Keratinocyte (primary cell): Measurements from ENCODE around the gene GALNT13.

Experiments used
- EZH2 ChIP-seq: IDR thresholded peaks from one replicate; pipeline ENCODE4 v1.6.1; 2012; ENCODE audit warnings: inconsistent platforms, mild to moderate bottlenecking, low read length, moderate library complexity
- TF ChIP-seq, protein P1 (sequence below), 3 experiments: IDR thresholded peaks in 1 of 3; conservative IDR thresholded peaks in 1 of 3; optimal IDR thresholded peaks in 1 of 3; 2 replicates in 2 of 3; 3 replicates in 1 of 3; pipeline versions ENCODE3 to v1.5.1; 2011; ENCODE audit warnings: low read length in 3 of 3, mild to moderate bottlenecking in 3 of 3, moderate library complexity in 2 of 3, control low read depth in 1 of 3, inconsistent platforms in 1 of 3; ENCODE audit not compliant: insufficient read depth in 2 of 3; ENCODE audit errors: extremely low read depth in 1 of 3

DNA sequence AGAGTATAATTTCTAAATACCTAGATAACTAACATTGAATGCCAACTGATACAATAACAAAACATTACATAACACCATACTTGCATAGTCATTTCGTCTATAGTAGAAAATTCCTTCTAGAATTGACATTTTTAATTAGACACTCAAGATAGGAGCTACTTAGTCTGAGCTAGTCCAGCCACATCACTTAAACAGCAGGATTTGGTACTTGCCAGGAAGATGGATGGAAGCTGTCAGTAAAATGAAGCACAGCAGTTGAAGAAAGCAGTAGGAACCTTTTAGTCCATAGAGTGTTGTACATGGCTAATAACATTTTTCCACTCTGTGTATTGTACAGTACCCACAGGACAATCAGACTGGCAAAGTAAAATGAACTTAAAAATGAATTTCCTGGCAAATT lies 372.0 kb downstream of the GALNT13 start:
- TF ChIP-seq, protein P1, sequence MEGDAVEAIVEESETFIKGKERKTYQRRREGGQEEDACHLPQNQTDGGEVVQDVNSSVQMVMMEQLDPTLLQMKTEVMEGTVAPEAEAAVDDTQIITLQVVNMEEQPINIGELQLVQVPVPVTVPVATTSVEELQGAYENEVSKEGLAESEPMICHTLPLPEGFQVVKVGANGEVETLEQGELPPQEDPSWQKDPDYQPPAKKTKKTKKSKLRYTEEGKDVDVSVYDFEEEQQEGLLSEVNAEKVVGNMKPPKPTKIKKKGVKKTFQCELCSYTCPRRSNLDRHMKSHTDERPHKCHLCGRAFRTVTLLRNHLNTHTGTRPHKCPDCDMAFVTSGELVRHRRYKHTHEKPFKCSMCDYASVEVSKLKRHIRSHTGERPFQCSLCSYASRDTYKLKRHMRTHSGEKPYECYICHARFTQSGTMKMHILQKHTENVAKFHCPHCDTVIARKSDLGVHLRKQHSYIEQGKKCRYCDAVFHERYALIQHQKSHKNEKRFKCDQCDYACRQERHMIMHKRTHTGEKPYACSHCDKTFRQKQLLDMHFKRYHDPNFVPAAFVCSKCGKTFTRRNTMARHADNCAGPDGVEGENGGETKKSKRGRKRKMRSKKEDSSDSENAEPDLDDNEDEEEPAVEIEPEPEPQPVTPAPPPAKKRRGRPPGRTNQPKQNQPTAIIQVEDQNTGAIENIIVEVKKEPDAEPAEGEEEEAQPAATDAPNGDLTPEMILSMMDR (optimal IDR thresholded peaks at IDR 0.05 in 1 of 3, IDR thresholded peaks at IDR 0.05 in 1 of 3, conservative IDR thresholded peaks at IDR 0.05 in 1 of 3; ENCODE audit: extremely low read depth in 1 of 3, insufficient read depth in 2 of 3, low read length in 3 of 3) = no peak
- no peak for TF ChIP-seq EZH2
